A549 (cell line): Measurements from ENCODE around the gene SPECC1L. TPM values are rescaled to one million over a fixed set of nuclear protein-coding genes. Genes with fewer than 3 reads are reported as not detected.

Source experiments
- ATAC-seq, 2 experiments: fragments of 200-7000 bp in 1 of 2; fragments of >200 bp in 1 of 2; cut with Nextera tagmentation in 1 of 2; cut with Tn5 transposase in 1 of 2; 3 replicates each; pipeline versions ENCODE4 v1.8.0 to v1.9.1; 2018 to 2020; ENCODE audit warnings: mild to moderate bottlenecking in 1 of 2, moderate library complexity in 1 of 2
- CTCF ChIA-PET: fragments of 300-600 bp; sonication (Branson Sonifier 250); formaldehyde crosslinking; extraction: SDS; loops from one replicate; lab custom pipeline; 2021; ENCODE audit warnings: antibody characterized with exemption, inconsistent platforms; lab: Yijun Ruan, JAX
- POLR2A ChIA-PET: fragments of 350-600 bp; formaldehyde crosslinking; extraction: SDS; loops from one replicate; lab custom pipeline; 2021; ENCODE audit warnings: antibody characterized with exemption, inconsistent platforms; lab: Yijun Ruan, JAX
- DNase-seq, 2 experiments: peaks; one replicate each; pipeline versions ENCODE4 v3.0.0 to v3.0.0-alpha.2; 2011 to 2016; ENCODE audit warnings: low read depth in 1 of 2, low spot score in 1 of 2
- FAIRE-seq: peaks from 2 replicates; lab custom pipeline; 2011; peaks lifted over from hg19 to GRCh38; lab: Jason Lieb, UNC
- H3K27ac ChIP-seq, 2 experiments: fragments of >200 bp; sonication (Bioruptor Twin); formaldehyde crosslinking; 3 replicates each; pipeline ENCODE4 v1.5.1; 2016 to 2017
- H3K4me1 ChIP-seq: fragments of >200 bp; sonication (Bioruptor Twin); formaldehyde crosslinking; 3 replicates; pipeline ENCODE4 v1.6.1; 2016
- H3K4me2 ChIP-seq: fragments of >200 bp; sonication (Bioruptor Twin); formaldehyde crosslinking; 3 replicates; pipeline ENCODE4 v1.6.1; 2016
- H3K4me3 ChIP-seq: fragments of >200 bp; sonication (Bioruptor Twin); formaldehyde crosslinking; 3 replicates; pipeline ENCODE4 v1.5.1; 2016
- H3K9me3 ChIP-seq: fragments of >200 bp; sonication (Bioruptor Twin); formaldehyde crosslinking; 3 replicates; pipeline ENCODE4 v1.6.1; 2016
- BCL3 ChIP-seq: fragments of >200 bp; sonication (Bioruptor Twin); formaldehyde crosslinking; IDR thresholded peaks from 3 replicates; pipeline ENCODE4 v1.6.1; 2016
- CBX2 ChIP-seq: fragments of 200-600 bp; sonication (generic); IDR thresholded peaks from 2 replicates; pipeline ENCODE4 v1.6.1; 2016; ENCODE audit warnings: low read depth, mild to moderate bottlenecking, borderline replicate concordance
- CTCF ChIP-seq: fragments of >200 bp; sonication (Bioruptor Twin); formaldehyde crosslinking; IDR thresholded peaks from 3 replicates; pipeline ENCODE4 v1.5.1; 2016
- ELK1 ChIP-seq: fragments of 150-350 bp; IDR thresholded peaks from 2 replicates; pipeline ENCODE4 v1.6.1; 2014; ENCODE audit warnings: low read depth, mild to moderate bottlenecking, low read length
- FOXS1 ChIP-seq: fragments of 250-450 bp; sonication (Bioruptor Pico); IDR thresholded peaks from 2 replicates; pipeline ENCODE4 v1.5.0; 2020; ENCODE audit warnings: mild to moderate bottlenecking, moderate library complexity
- JUNB ChIP-seq: fragments of >200 bp; sonication (Bioruptor Twin); formaldehyde crosslinking; IDR thresholded peaks from 2 replicates; pipeline ENCODE4 v1.6.1; 2016
- KDM1A ChIP-seq: fragments of 200-600 bp; sonication (generic); IDR thresholded peaks from 2 replicates; pipeline ENCODE4 v1.6.1; 2016; ENCODE audit warnings: low read depth, mild to moderate bottlenecking
- MAX ChIP-seq: IDR thresholded peaks from 2 replicates; pipeline ENCODE4 v1.6.1; 2012
- NFE2L2 ChIP-seq: fragments of 150-350 bp; conservative IDR thresholded peaks from 2 replicates; pipeline ENCODE4 v1.6.1; 2014; ENCODE audit warnings: low read length
- RAD21 ChIP-seq, 2 experiments: fragments of >200 bp in 1 of 2; sonication (Bioruptor Twin) in 1 of 2; formaldehyde crosslinking in 1 of 2; IDR thresholded peaks in 1 of 2; conservative IDR thresholded peaks in 1 of 2; 2 replicates in 1 of 2; 3 replicates in 1 of 2; pipeline ENCODE4 v1.6.1; 2012 to 2018; ENCODE audit warnings: inconsistent platforms in 1 of 2
- REST ChIP-seq: fragments of 200-600 bp; sonication (generic); IDR thresholded peaks from 2 replicates; pipeline ENCODE4 v1.6.1; 2016; ENCODE audit warnings: antibody characterized with exemption, mild to moderate bottlenecking, moderate library complexity
- RFX5 ChIP-seq: fragments of 450-650 bp; IDR thresholded peaks from 2 replicates; pipeline ENCODE4 v1.7.1; 2014; ENCODE audit warnings: antibody characterized with exemption, mild to moderate bottlenecking, moderate library complexity
- SMC3 ChIP-seq: fragments of >200 bp; sonication (Bioruptor Twin); formaldehyde crosslinking; IDR thresholded peaks from 3 replicates; pipeline ENCODE4 v1.6.1; 2018; ENCODE audit warnings: inconsistent platforms
- ZFP36 ChIP-seq: fragments of 450-650 bp; IDR thresholded peaks from 2 replicates; pipeline ENCODE4 v1.6.1; 2014; ENCODE audit warnings: borderline replicate concordance; ENCODE audit not compliant: partially characterized antibody
- WGBS: methylation state at CpG from one replicate; pipeline ENCODE4 v1.1.6; 2017; ENCODE audit errors: missing lambda C conversion rate; 5-methylcytosine and 5-hydroxymethylcytosine counted together
- polyA plus RNA-seq, 4 experiments: library from polyadenylated mRNA; depleted of rRNA in 3 of 4; stranded (reverse); fragments of >200 nt; fragmentation: RNase III in 1 of 4; extraction: RNeasy Plus Mini Kit Qiagen cat#74134 plus additional on column Dnase treatment in 1 of 4; gene quantifications; 2 replicates in 3 of 4; 3 replicates in 1 of 4; pipeline ENCODE4 v1.2.3, GENCODE V29; 2011 to 2017

Gene SPECC1L
- polyA plus RNA-seq, 2 of the 4 experiments (the other 2 are of a cell fraction): 14.8 to 25.2 TPM

- TF ChIP-seq REST: no peak
- TF ChIP-seq CBX2: no peak
- no peak for TF ChIP-seq MAX
- no peak for TF ChIP-seq FOXS1 (CRISPR knock-in tag)
- no peak for TF ChIP-seq BCL3
- TF ChIP-seq ELK1: no peak
- TF ChIP-seq ZFP36: no peak
Measured at GRCh38 chr22:24324137-24324536, 53.5 kb downstream of the SPECC1L start (continued).

GRCh38 chr22:24325105-24325757, 54.6 kb downstream of the SPECC1L start:
- 29% methylated on average over 5 of the region's 5 CpGs for WGBS
- no peak overlapping the region for H3K4me2 ChIP-seq
- POLR2A ChIA-PET: no interaction called here
- DNase-seq (peak; percentile 16 to 70), ATAC-seq (peak; percentile 68 to 78; a peak in 2 of 6 replicates), FAIRE-seq (no peak)
- no peak overlapping the region for H3K27ac ChIP-seq
- no peak overlapping the region for H3K4me3 ChIP-seq
- peaks cover 20% of the 10 kb centered on the region; the same call in 2 of the 3 replicates for H3K4me1 ChIP-seq
- CTCF ChIA-PET: interaction anchor here (0.7 to 1.5 kb wide), 7 partner anchors 10 to 202 kb away, joined by 3 to 7 read pairs (median 3); no protein-coding TSS in a partner anchor
- TF ChIP-seq CBX2 (no peak), RFX5 (no peak), NFE2L2 (no peak), JUNB (no peak), MAX (no peak), KDM1A (no peak), SMC3 (peak; percentile 40; the same call in 2 of the 3 replicates), RAD21 (conservative IDR thresholded peaks at IDR 0.05 in 1 of 2, IDR thresholded peaks at IDR 0.05 in 1 of 2) (peak; percentile 56; a peak in 4 of 5 replicates), CTCF (peak; percentile 53)
- no peaks in the 10 kb centered on the region for H3K9me3 ChIP-seq
